MM.1S (cell line): ENCODE data around the gene CARF.

Experiments used
- EZH2 ChIP-seq: fragments of 300-600 bp; sonication (generic); optimal IDR thresholded peaks from 2 replicates; pipeline ENCODE3; 2017; ENCODE audit warnings: low read depth, mild to moderate bottlenecking, antibody characterized with exemption, low read length, mixed read lengths
- TF ChIP-seq, protein P1 (sequence below): fragments of 300-600 bp; sonication (generic); IDR thresholded peaks from 2 replicates; pipeline ENCODE4 v1.5.1; 2016; ENCODE audit warnings: antibody characterized with exemption, low read length, mixed read lengths

DNA sequence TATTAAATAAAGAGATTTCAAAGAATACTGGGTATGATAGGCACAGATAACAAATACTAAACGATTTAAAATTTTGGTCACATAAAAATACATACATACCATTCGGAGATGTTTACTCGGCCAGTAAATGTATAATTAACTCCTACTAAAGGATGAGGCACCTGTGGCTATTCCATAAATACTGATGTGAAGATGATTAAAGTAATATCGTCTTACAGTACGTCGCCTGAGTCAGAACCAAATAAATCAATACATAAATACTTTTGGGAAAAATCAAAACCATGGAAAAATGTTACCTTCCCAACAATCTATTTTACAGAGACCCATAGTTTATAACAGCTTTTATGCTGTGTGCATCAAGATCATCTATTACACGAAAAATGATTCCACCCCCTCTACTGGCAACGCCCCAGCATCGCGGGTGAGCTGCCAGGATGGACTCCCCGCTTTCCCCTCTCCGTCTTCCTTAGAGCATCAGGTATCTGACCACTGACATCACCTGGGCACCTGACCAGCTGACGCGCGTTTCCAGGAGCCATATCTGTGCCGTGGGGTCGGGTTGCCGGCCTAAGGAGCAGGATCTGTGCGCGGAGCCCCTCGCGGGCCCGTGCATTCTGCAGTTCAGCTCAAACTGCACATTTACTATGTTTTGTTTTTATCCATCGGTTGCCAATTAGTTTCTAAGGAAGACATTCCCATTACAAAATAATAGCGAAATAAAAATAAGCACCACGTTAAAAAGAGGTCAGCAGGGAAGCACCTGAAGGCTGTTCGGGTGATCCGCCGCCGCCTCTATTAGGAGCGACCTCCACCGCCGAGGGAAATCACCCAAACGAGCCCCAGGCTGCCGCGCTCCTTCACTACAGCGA, 41.4 kb upstream of the CARF start:
- TF ChIP-seq, protein P1, sequence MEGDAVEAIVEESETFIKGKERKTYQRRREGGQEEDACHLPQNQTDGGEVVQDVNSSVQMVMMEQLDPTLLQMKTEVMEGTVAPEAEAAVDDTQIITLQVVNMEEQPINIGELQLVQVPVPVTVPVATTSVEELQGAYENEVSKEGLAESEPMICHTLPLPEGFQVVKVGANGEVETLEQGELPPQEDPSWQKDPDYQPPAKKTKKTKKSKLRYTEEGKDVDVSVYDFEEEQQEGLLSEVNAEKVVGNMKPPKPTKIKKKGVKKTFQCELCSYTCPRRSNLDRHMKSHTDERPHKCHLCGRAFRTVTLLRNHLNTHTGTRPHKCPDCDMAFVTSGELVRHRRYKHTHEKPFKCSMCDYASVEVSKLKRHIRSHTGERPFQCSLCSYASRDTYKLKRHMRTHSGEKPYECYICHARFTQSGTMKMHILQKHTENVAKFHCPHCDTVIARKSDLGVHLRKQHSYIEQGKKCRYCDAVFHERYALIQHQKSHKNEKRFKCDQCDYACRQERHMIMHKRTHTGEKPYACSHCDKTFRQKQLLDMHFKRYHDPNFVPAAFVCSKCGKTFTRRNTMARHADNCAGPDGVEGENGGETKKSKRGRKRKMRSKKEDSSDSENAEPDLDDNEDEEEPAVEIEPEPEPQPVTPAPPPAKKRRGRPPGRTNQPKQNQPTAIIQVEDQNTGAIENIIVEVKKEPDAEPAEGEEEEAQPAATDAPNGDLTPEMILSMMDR, result peak; percentile 79
- no peak for TF ChIP-seq EZH2
